SJCRH30 (cell line): ENCODE results near the gene ADPRHL1. TPM values are rescaled to one million over a fixed set of nuclear protein-coding genes. Genes with fewer than 3 reads are reported as not detected.
A peak's percentile ranks its signal among the peaks of the same experiment; 100 is the strongest.

Source experiments
- DNase-seq, 2 experiments: peaks; one replicate each; pipeline ENCODE4 v3.0.0-alpha.2; 2015 to 2020
- H3K27ac ChIP-seq: fragments of 250-450 bp; sonication (Bioruptor Pico); 2 replicates; pipeline ENCODE4 v1.5.1; 2020; ENCODE audit warnings: mild to moderate bottlenecking, moderate library complexity
- H3K27me3 ChIP-seq: fragments of 250-450 bp; sonication (Bioruptor Pico); 2 replicates; pipeline ENCODE4 v1.5.1; 2020; ENCODE audit warnings: mild to moderate bottlenecking, moderate library complexity
- H3K36me3 ChIP-seq: fragments of 250-450 bp; sonication (Bioruptor Pico); 2 replicates; pipeline ENCODE4 v1.5.1; 2020; ENCODE audit warnings: mild to moderate bottlenecking, moderate library complexity
- H3K4me1 ChIP-seq: fragments of 250-450 bp; sonication (Bioruptor Pico); 2 replicates; pipeline ENCODE4 v1.5.1; 2020; ENCODE audit warnings: mild to moderate bottlenecking, moderate library complexity
- H3K4me3 ChIP-seq: fragments of 250-450 bp; sonication (Bioruptor Pico); 2 replicates; pipeline ENCODE4 v1.5.1; 2020; ENCODE audit warnings: mild to moderate bottlenecking, moderate library complexity
- H3K9me3 ChIP-seq: fragments of 250-450 bp; sonication (Bioruptor Pico); replicated peaks from 2 replicates; pipeline ENCODE4 v1.5.1; 2020; ENCODE audit warnings: mild to moderate bottlenecking, moderate library complexity
- total RNA-seq: library from RNA; depleted of rRNA; stranded (reverse); fragments of >200 nt; shearing (Covaris generic); gene quantifications from 2 replicates; pipeline ENCODE4 v1.2.3, GENCODE V29; 2014; rRNA removed

Gene ADPRHL1
- total RNA-seq, 1 experiment from 2014 or later, result 2.2 TPM

GRCh38 chr13:113350065-113350937, 103.0 kb downstream of the ADPRHL1 start:
- peak in 1 of 2 experiments; percentile 27 for DNase-seq
- no peaks in the 10 kb centered on the region for H3K36me3 ChIP-seq
- no peaks in the 10 kb centered on the region; the same call in 1 of the 2 replicates for H3K4me1 ChIP-seq
- H3K27ac ChIP-seq, result no peak overlapping the region
- no peaks in the 10 kb centered on the region for H3K9me3 ChIP-seq
- no peaks in the 10 kb centered on the region for H3K27me3 ChIP-seq
- no peak overlapping the region for H3K4me3 ChIP-seq

Other genes with a start within 250 kb of the ADPRHL1 start
- gene PCID2, start 244.8 kb downstream of the ADPRHL1 start, total RNA-seq, result 59.5 and 64.6 TPM in 2 replicates
- gene CUL4A, start 243.9 kb downstream of the ADPRHL1 start, total RNA-seq, result 67.4 and 67.6 TPM in 2 replicates
- 62.1 and 62.6 TPM in 2 replicates for gene LAMP1, start 156.2 kb downstream of the ADPRHL1 start, total RNA-seq
- gene GRTP1, start 89.4 kb downstream of the ADPRHL1 start, total RNA-seq, result 0.89 and 1.2 TPM in 2 replicates
- 21.4 and 25.9 TPM in 2 replicates for gene DCUN1D2, start 37.2 kb upstream of the ADPRHL1 start, total RNA-seq
- 113 and 127 TPM in 2 replicates for gene TFDP1, start 131.3 kb upstream of the ADPRHL1 start, total RNA-seq
- gene ATP4B, start 204.7 kb upstream of the ADPRHL1 start, total RNA-seq, result not detected in 2 replicates
- gene GRK1, start 213.7 kb upstream of the ADPRHL1 start, total RNA-seq, result not detected in 2 replicates